ENCODE results near the gene CGB2. TPM values are rescaled to one million over a fixed set of nuclear protein-coding genes. Genes with fewer than 3 reads are reported as not detected.
A peak's percentile ranks its signal among the peaks of the same experiment; 100 is the strongest.
"Not testable (repeated sequence)": the region's sequence is repeated elsewhere in the genome, so short reads cannot be mapped to it uniquely, and the experiment has no call there.

Gene CGB2
- total RNA-seq, 4 donors from 2014 or later, result not detected

- H3K4me3 ChIP-seq; H3K27ac ChIP-seq (replicated peaks in 1 of 4); H3K9me3 ChIP-seq; H3K27me3 ChIP-seq; H3K4me1 ChIP-seq; H3K36me3 ChIP-seq; DNase-seq (ENCODE audit: extremely low spot score); intact Hi-C loops (cut with DNase I): not testable (repeated sequence)
- WGBS, result 83% methylated on average over 9 of the region's 9 CpGs
Observed at GRCh38 chr19:49028686-49029085, 3.0 kb upstream of the CGB2 start.

DNA sequence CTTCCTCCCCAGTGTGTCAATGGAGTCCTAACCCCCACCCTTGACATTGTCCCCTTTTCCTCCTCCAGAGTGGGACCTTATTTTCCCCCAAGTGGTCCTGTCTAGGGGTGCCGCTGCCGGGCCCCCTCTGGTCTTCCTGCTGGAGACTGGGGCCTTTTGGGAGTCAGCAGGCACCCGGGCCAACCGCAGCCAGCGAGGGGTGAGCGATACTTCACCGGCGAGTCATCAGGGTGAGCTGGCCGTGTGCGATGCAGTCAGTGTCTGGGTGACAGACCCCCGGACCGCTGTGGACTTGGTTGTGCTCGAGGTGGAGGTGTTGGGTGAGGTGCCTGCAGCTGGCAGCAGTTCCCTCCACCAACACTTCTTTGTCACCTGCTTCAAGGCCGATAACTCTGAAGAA is 1.9 kb upstream of the CGB2 start:
- WGBS, result 88% methylated on average over 13 of the region's 14 CpGs
- intact Hi-C loops (cut with DNase I); H3K4me1 ChIP-seq; H3K4me3 ChIP-seq; H3K27ac ChIP-seq (replicated peaks in 1 of 4); H3K9me3 ChIP-seq; H3K27me3 ChIP-seq; H3K36me3 ChIP-seq; DNase-seq (ENCODE audit: extremely low spot score): not testable (repeated sequence)

DNA sequence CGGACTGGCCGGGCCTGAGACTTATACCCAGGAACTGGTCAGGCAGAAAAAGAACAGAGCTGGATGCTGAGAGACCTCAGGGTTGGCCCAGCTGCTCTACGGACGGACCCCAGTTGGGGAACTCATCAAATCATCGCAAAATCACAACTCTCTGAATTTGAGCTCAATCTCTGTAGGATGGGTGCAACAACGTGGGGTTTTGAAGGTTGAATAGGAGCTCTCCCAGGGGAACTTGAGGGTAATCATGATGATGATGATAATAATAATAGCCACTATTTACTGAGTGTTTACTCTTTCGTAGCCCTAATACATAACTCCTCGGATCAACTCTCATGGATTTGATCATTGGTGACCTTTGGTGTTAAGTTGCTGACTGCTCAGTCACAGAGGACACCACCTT is 1.4 kb upstream of the CGB2 start:
- H3K4me1 ChIP-seq; H3K4me3 ChIP-seq; H3K36me3 ChIP-seq; H3K27me3 ChIP-seq; DNase-seq (ENCODE audit: extremely low spot score); intact Hi-C loops (cut with DNase I); H3K27ac ChIP-seq (replicated peaks in 1 of 4); H3K9me3 ChIP-seq: not testable (repeated sequence)
- WGBS, result 80% methylated on average over 2 of the region's 8 CpGs

DNA sequence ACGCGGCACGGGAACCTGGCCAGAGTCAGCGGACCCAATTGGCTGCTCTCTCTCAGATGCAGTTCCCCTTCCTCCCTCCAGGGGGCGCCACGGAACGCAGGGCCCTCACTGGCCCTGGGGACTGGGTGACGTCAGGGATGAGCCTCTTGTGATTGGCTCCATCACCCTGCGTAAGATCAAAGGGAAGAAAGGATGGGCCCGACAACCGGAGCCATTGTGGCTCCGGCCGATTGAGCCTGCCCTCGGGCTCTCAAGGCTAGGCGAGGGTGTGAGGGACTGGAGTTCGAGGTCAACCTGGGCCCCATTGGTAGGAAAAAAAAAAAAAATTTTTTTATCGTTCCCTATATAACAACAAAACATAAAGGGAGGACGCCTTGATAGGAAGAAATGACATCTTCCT is 5.1 kb downstream of the CGB2 start, which contains the start of gene CGB1:
CGB1 (minus strand) TSS at position 81 of the 400 bp plus-strand sequence. CDS start 184 bp downstream, outside the sequence.
- TF ChIP-seq, protein P1, sequence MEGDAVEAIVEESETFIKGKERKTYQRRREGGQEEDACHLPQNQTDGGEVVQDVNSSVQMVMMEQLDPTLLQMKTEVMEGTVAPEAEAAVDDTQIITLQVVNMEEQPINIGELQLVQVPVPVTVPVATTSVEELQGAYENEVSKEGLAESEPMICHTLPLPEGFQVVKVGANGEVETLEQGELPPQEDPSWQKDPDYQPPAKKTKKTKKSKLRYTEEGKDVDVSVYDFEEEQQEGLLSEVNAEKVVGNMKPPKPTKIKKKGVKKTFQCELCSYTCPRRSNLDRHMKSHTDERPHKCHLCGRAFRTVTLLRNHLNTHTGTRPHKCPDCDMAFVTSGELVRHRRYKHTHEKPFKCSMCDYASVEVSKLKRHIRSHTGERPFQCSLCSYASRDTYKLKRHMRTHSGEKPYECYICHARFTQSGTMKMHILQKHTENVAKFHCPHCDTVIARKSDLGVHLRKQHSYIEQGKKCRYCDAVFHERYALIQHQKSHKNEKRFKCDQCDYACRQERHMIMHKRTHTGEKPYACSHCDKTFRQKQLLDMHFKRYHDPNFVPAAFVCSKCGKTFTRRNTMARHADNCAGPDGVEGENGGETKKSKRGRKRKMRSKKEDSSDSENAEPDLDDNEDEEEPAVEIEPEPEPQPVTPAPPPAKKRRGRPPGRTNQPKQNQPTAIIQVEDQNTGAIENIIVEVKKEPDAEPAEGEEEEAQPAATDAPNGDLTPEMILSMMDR (IDR thresholded peaks at IDR 0.05), result peak in 1 of 3 experiments; percentile 10
- intact Hi-C loops (cut with DNase I); H3K9me3 ChIP-seq; H3K4me1 ChIP-seq; H3K27me3 ChIP-seq; H3K27ac ChIP-seq (replicated peaks in 1 of 4); H3K36me3 ChIP-seq; H3K4me3 ChIP-seq; DNase-seq (ENCODE audit: extremely low spot score): not testable (repeated sequence)
- WGBS, result 58% methylated on average over 16 of the region's 18 CpGs

GRCh38 chr19:49038111-49038510 is 6.4 kb downstream of the CGB2 start:
- 97% methylated on average over 6 of the region's 8 CpGs for WGBS
- H3K4me3 ChIP-seq; H3K27ac ChIP-seq (replicated peaks in 1 of 4); DNase-seq (ENCODE audit: extremely low spot score); H3K4me1 ChIP-seq; H3K36me3 ChIP-seq; H3K9me3 ChIP-seq; intact Hi-C loops (cut with DNase I); H3K27me3 ChIP-seq: not testable (repeated sequence)

DNA sequence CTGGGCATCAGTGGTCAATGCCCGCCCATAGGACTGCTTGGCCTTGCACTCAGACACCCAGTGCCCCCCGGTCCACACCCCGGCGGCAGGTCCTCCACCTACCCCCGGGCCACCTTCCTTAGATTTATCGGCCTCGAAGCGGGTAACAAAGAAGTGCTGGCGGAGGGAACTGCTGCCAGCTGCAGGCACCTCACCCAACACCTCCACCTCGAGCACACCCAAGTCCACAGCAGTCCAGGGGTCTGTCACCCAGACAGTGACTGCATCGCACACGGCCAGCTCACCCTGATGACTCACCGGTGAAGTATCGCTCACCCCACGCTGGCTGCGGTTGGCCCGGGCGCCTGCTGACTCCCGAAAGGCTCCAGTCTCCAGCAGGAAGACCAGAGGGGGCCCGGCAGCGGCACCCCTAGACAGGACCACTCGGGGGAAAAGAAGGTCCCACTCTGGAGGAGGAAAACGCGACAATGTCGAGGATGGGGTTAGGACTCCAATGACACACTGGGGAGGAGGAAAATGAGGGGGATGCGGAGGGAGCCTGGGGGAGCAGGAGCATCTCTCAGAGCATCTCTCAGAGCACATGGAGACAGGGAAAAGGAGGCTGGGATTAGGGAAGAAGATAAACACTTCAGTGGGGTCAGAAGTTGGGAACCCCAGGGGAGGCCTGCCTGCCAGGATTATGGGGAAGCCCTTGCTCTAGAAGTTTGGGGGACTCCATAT is 7.0 kb downstream of the CGB2 start:
- intact Hi-C loops (cut with DNase I); DNase-seq (ENCODE audit: extremely low spot score); H3K27me3 ChIP-seq; H3K36me3 ChIP-seq; H3K4me1 ChIP-seq; H3K9me3 ChIP-seq; H3K27ac ChIP-seq (replicated peaks in 1 of 4); H3K4me3 ChIP-seq: not testable (repeated sequence)
- 85% methylated on average over 14 of the region's 26 CpGs for WGBS

- intact Hi-C loops (cut with DNase I); H3K4me1 ChIP-seq; H3K27me3 ChIP-seq; H3K27ac ChIP-seq (replicated peaks in 1 of 4); DNase-seq (ENCODE audit: extremely low spot score); H3K4me3 ChIP-seq; H3K36me3 ChIP-seq; H3K9me3 ChIP-seq: not testable (repeated sequence)
- WGBS, result 81% methylated on average over 9 of the region's 9 CpGs
Observed at GRCh38 chr19:49039736-49040135, 8.0 kb downstream of the CGB2 start.

GRCh38 chr19:49042177-49042576 is 10.5 kb downstream of the CGB2 start:
- no peaks in the 10 kb centered on the region for H3K4me1 ChIP-seq
- no peak overlapping the region for H3K4me3 ChIP-seq
- DNase-seq (ENCODE audit: extremely low spot score), result no peak
- no peaks in the 10 kb centered on the region for H3K9me3 ChIP-seq
- TF ChIP-seq POLR2AphosphoS5 (IDR thresholded peaks at IDR 0.05) (no peak), POLR2A (IDR thresholded peaks at IDR 0.05; ENCODE audit: low read depth) (no peak), EP300 (IDR thresholded peaks at IDR 0.05) (no peak)
- TF ChIP-seq, protein P1 (IDR thresholded peaks at IDR 0.05), result no peak
- H3K36me3 ChIP-seq, result no peaks in the 10 kb centered on the region
- no peak overlapping the region for H3K27ac ChIP-seq (replicated peaks in 1 of 4)
- no peaks in the 10 kb centered on the region for H3K27me3 ChIP-seq
- 80% methylated on average over 15 of the region's 17 CpGs for WGBS
- intact Hi-C loops (cut with DNase I), result no loop called here

- WGBS, result 67% methylated on average over 1 of the region's 4 CpGs
- H3K4me1 ChIP-seq, result not testable (repeated sequence)
Observed at GRCh38 chr19:49042666-49043065, 11.0 kb downstream of the CGB2 start.

DNA sequence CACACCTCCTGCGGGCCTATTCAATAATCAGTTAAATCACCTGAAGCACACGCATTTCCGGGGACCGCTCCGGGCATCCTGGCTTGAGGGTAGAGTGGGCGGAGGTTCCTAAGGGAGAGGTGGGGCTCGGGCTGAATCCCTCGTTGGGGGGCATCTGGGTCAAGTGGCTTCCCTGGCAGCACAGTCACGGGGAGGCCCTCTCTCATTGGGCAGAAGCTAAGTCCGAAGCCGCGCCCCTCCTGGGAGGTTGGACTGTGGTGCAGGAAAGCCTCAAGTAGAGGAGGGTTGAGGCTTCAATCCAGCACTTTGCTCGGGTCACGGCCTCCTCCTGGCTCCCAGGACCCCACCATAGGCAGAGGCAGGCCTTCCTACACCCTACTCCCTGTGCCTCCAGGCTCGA is 11.9 kb downstream of the CGB2 start, which contains the start of gene CGB5:
CGB5 (plus strand) TSS at position 301 of the 400 bp plus-strand sequence. CDS start 362 bp downstream, outside the sequence.
- intact Hi-C loops (cut with DNase I); H3K27ac ChIP-seq (replicated peaks in 1 of 4); H3K4me3 ChIP-seq; H3K36me3 ChIP-seq; H3K9me3 ChIP-seq; H3K4me1 ChIP-seq; H3K27me3 ChIP-seq; DNase-seq (ENCODE audit: extremely low spot score): not testable (repeated sequence)
- 79% methylated on average over 12 of the region's 15 CpGs for WGBS

More at GRCh38 chr19:49042666-49043065, 11.0 kb downstream of the CGB2 start:
- intact Hi-C loops (cut with DNase I); DNase-seq (ENCODE audit: extremely low spot score); H3K27ac ChIP-seq (replicated peaks in 1 of 4); H3K4me3 ChIP-seq; H3K27me3 ChIP-seq; H3K9me3 ChIP-seq; H3K36me3 ChIP-seq: not testable (repeated sequence)

DNA sequence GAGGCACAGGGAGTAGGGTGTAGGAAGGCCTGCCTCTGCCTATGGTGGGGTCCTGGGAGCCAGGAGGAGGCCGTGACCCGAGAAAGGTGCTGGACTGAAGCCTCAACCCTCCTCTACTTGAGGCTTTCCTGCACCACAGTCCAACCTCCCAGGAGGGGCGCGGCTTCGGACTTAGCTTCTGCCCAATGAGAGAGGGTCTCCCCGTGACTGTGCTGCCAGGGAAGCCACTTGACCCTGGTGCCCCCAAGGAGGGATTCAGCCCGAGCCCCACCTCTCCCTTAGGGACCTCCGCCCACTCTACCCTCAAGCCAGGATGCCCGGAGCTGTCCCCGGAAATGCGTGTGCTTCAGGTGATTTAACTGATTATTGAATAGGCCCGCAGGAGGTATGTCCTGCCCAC is 17.3 kb downstream of the CGB2 start, which contains the start of gene CGB8:
CGB8 (minus strand) TSS at position 101 of the 400 bp plus-strand sequence. CDS start 372 bp downstream, outside the sequence.
- DNase-seq (ENCODE audit: extremely low spot score); H3K4me1 ChIP-seq; H3K9me3 ChIP-seq; H3K27ac ChIP-seq (replicated peaks in 1 of 4); H3K36me3 ChIP-seq; H3K4me3 ChIP-seq; intact Hi-C loops (cut with DNase I); H3K27me3 ChIP-seq: not testable (repeated sequence)
- 70% methylated on average over 4 of the region's 12 CpGs for WGBS

Data from esophagus muscularis mucosa (tissue), 4 donors.